GM23338 (cell line): ENCODE data around the gene ELAVL2. TPM values are rescaled to one million over a fixed set of nuclear protein-coding genes. Genes with fewer than 3 reads are reported as not detected.

Source experiments
- ATAC-seq: fragments of 200-7000 bp; cut with Tn5 transposase; 3 replicates; pipeline ENCODE4 v1.9.1; 2020
- DNase-seq: peaks from one replicate; pipeline ENCODE4 v3.0.0-alpha.2; 2015; ENCODE audit warnings: low spot score
- H2AFZ ChIP-seq: fragments of 200-600 bp; sonication (generic); 2 replicates; pipeline ENCODE4 v1.8.0; 2016; ENCODE audit warnings: antibody characterized with exemption, mild to moderate bottlenecking, moderate library complexity
- H3F3A ChIP-seq: fragments of 200-600 bp; sonication (generic); replicated peaks from 2 replicates; pipeline ENCODE4 v1.8.0; 2017; ENCODE audit warnings: antibody characterized with exemption, mixed run types, low read depth
- H3K27ac ChIP-seq: fragments of 200-600 bp; sonication (generic); 2 replicates; pipeline ENCODE4 v1.6.1; 2016; ENCODE audit warnings: low read depth
- H3K27me3 ChIP-seq: fragments of 200-600 bp; sonication (generic); 2 replicates; pipeline ENCODE4 v1.8.0; 2016; ENCODE audit warnings: mild to moderate bottlenecking, mixed run types, moderate library complexity; ENCODE audit not compliant: insufficient read depth
- H3K36me3 ChIP-seq: fragments of 200-600 bp; sonication (generic); 2 replicates; pipeline ENCODE4 v1.8.0; 2016; ENCODE audit warnings: mild to moderate bottlenecking; ENCODE audit not compliant: insufficient read depth
- H3K4me1 ChIP-seq: fragments of 200-600 bp; sonication (generic); 2 replicates; pipeline ENCODE4 v1.8.0; 2016; ENCODE audit warnings: mild to moderate bottlenecking, moderate library complexity; ENCODE audit not compliant: insufficient read depth
- H3K4me2 ChIP-seq: fragments of 200-600 bp; sonication (generic); 2 replicates; pipeline ENCODE4 v1.7.1; 2017; ENCODE audit warnings: mixed run types
- H3K4me3 ChIP-seq: fragments of 200-600 bp; sonication (generic); 2 replicates; pipeline ENCODE4 v1.6.1; 2016; ENCODE audit warnings: mixed run types
- H3K79me2 ChIP-seq: fragments of 200-600 bp; sonication (generic); replicated peaks from 2 replicates; pipeline ENCODE4 v1.8.0; 2017; ENCODE audit warnings: mild to moderate bottlenecking; ENCODE audit not compliant: insufficient read depth
- H3K9me2 ChIP-seq: fragments of 200-600 bp; sonication (generic); 2 replicates; pipeline ENCODE4 v1.8.0; 2017; ENCODE audit not compliant: insufficient read depth
- H4K20me1 ChIP-seq: fragments of 200-600 bp; sonication (generic); replicated peaks from 2 replicates; pipeline ENCODE4 v1.8.0; 2017; ENCODE audit warnings: mild to moderate bottlenecking; ENCODE audit not compliant: insufficient read depth
- H3K27ac Mint-ChIP-seq: 2 replicates; pipeline ENCODE4 v1.8.0; 2020; ENCODE audit warnings: inconsistent platforms, mild to moderate bottlenecking, moderate library complexity, mixed read lengths
- H3K27me3 Mint-ChIP-seq: 3 replicates; pipeline ENCODE4 v1.8.0; 2022; ENCODE audit warnings: low read depth, mild to moderate bottlenecking, moderate library complexity, mixed read lengths, inconsistent platforms; ENCODE audit not compliant: insufficient read depth, poor library complexity
- H3K36me3 Mint-ChIP-seq: 3 replicates; pipeline ENCODE4 v1.8.0; 2021; ENCODE audit warnings: low read depth, mild to moderate bottlenecking, inconsistent platforms, moderate library complexity, mixed read lengths
- H3K4me1 Mint-ChIP-seq: 3 replicates; pipeline ENCODE4 v1.8.0; 2020; ENCODE audit warnings: mild to moderate bottlenecking, inconsistent platforms, mixed read lengths
- H3K4me3 Mint-ChIP-seq: 3 replicates; pipeline ENCODE4 v1.8.0; 2021; ENCODE audit warnings: moderate library complexity, mild to moderate bottlenecking, inconsistent platforms, mixed read lengths
- H3K9me3 Mint-ChIP-seq: 3 replicates; pipeline ENCODE4 v1.8.0; 2020; ENCODE audit warnings: moderate library complexity, mild to moderate bottlenecking, inconsistent platforms, mixed read lengths
- CREB1 ChIP-seq: fragments of 250-450 bp; sonication (Bioruptor Pico); IDR thresholded peaks from 2 replicates; pipeline ENCODE4 v1.5.0; 2020; ENCODE audit warnings: low read depth, mild to moderate bottlenecking, moderate library complexity
- EZH2phosphoT487 ChIP-seq: fragments of 200-600 bp; sonication (generic); IDR thresholded peaks from one replicate; pipeline ENCODE4 v1.8.1; 2018; ENCODE audit warnings: antibody characterized with exemption; ENCODE audit not compliant: unreplicated experiment
- JUNB ChIP-seq: IDR thresholded peaks from one replicate; pipeline ENCODE4 v1.6.1; 2016; ENCODE audit warnings: antibody characterized with exemption; ENCODE audit not compliant: unreplicated experiment
- NANOG ChIP-seq: IDR thresholded peaks from 2 replicates; pipeline ENCODE4 v1.6.1; 2016; ENCODE audit warnings: antibody characterized with exemption, borderline replicate concordance
- POLR2AphosphoS5 ChIP-seq: IDR thresholded peaks from 2 replicates; pipeline ENCODE4 v1.6.1; 2016; ENCODE audit warnings: antibody characterized with exemption, low read depth
- STAT1 ChIP-seq: IDR thresholded peaks from one replicate; pipeline ENCODE4 v1.6.1; 2016; ENCODE audit warnings: antibody characterized with exemption; ENCODE audit not compliant: unreplicated experiment
- ZNF114 ChIP-seq: fragments of 250-450 bp; sonication (Bioruptor Pico); IDR thresholded peaks from 2 replicates; pipeline ENCODE4 v1.5.0; 2020; ENCODE audit warnings: mild to moderate bottlenecking, moderate library complexity
- ZNF331 ChIP-seq: fragments of 250-450 bp; sonication (Bioruptor Pico); IDR thresholded peaks from 2 replicates; pipeline ENCODE4 v1.5.0; 2020; ENCODE audit warnings: low read depth, mild to moderate bottlenecking, moderate library complexity
- polyA plus RNA-seq: library from polyadenylated mRNA; unstranded; fragments of >200 nt; fragmentation: Nextera tagmentation; extraction: Ambion mirVana; gene quantifications from 2 replicates; pipeline ENCODE4 v1.2.1, GENCODE V29; 2016
- total RNA-seq: library from RNA; depleted of rRNA; stranded (reverse); fragments of >200 nt; shearing (Covaris generic); gene quantifications from 2 replicates; pipeline ENCODE4 v1.2.3, GENCODE V29; 2014
- TF ChIP-seq, protein P1 (sequence below), 2 experiments: fragments of 200-600 bp in 1 of 2; sonication (generic) in 1 of 2; conservative IDR thresholded peaks; 2 replicates each; pipeline versions ENCODE4 v1.5.1 to v1.6.1; 2016 to 2017; ENCODE audit warnings: antibody characterized with exemption in 2 of 2, low read depth in 2 of 2, mild to moderate bottlenecking in 2 of 2, moderate library complexity in 1 of 2

The ELAVL2 gene
- total and polyA plus RNA-seq, 2 experiments from 2014 or later, result 18.6 to 42.4 TPM

DNA sequence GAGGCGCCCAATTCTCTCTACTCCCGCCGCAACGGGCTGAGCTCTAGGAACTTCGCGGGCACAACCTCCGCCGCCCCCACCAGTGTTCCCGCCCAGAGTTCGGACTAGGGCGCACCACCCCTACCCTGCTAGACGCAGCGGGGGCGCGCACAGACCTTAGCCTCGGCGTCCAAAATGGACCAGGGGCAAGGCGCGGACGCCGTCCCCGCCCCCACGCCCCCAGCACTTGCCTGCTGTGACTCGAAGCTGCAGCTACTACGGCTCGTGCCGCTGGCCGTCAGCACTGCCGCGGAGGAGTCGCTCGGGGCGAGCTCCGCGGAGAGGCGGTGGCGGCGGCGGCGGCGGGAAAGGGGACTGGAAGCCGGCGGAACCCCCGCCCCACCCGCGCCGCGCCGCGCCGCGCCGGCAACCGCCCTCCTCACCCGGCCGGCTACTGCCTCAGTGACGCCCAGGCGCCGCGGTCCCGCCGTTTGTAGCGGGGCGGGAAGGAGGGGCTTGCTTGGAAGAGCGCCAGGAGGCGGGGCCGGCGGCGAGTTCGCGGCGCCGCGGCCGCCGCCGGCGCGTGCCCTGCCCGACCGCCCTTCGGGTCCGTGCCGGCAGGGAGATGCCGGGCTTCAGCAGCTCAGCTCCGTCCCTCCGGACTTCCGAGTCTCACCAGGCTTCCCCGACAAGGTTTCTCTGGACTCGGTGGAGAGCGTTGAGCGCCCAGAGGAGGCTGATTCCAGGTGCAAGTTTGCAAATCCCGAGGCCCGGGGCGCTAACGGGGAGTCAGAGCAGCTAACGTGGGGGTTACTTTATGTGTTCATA is 4.5 kb downstream of the ELAVL2 start:
- no peak overlapping the region for H2AFZ ChIP-seq
- Mint-ChIP-seq H3K27me3 (peaks cover 10% of the 10 kb centered on the region), H3K27ac (peak overlapping the region; percentile 89), H3K4me1 (peaks cover 39% of the 10 kb centered on the region), H3K36me3 (no peaks in the 10 kb centered on the region; the same call in 2 of the 3 replicates), H3K9me3 (no peaks in the 10 kb centered on the region; the same call in 1 of the 3 replicates), H3K4me3 (peak overlapping the region; percentile 90; the same call in 2 of the 3 replicates)
- no peak overlapping the region for H3K27ac ChIP-seq
- no peaks in the 10 kb centered on the region; the same call in 1 of the 2 replicates for H3F3A ChIP-seq
- H3K4me2 ChIP-seq, result peak overlapping the region; percentile 99
- H3K36me3 ChIP-seq, result no peaks in the 10 kb centered on the region
- TF ChIP-seq CREB1 (CRISPR knock-in tag) (peak; percentile 21; the same call in 1 of the 2 replicates), POLR2AphosphoS5 (peak; percentile 65), JUNB (no peak), ZNF114 (CRISPR knock-in tag) (no peak), NANOG (no peak), ZNF331 (CRISPR knock-in tag) (no peak), EZH2phosphoT487 (no peak)
- TF ChIP-seq, protein P1, sequence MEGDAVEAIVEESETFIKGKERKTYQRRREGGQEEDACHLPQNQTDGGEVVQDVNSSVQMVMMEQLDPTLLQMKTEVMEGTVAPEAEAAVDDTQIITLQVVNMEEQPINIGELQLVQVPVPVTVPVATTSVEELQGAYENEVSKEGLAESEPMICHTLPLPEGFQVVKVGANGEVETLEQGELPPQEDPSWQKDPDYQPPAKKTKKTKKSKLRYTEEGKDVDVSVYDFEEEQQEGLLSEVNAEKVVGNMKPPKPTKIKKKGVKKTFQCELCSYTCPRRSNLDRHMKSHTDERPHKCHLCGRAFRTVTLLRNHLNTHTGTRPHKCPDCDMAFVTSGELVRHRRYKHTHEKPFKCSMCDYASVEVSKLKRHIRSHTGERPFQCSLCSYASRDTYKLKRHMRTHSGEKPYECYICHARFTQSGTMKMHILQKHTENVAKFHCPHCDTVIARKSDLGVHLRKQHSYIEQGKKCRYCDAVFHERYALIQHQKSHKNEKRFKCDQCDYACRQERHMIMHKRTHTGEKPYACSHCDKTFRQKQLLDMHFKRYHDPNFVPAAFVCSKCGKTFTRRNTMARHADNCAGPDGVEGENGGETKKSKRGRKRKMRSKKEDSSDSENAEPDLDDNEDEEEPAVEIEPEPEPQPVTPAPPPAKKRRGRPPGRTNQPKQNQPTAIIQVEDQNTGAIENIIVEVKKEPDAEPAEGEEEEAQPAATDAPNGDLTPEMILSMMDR (conservative IDR thresholded peaks at IDR 0.05; ENCODE audit: low read depth in 2 of 2), result no peak
- ATAC-seq, result peak; percentile 11
- peak; percentile 79 for DNase-seq
- peak overlapping the region; percentile 78 for H3K4me3 ChIP-seq
- peaks cover 38% of the 10 kb centered on the region for H3K4me1 ChIP-seq
- no peaks in the 10 kb centered on the region for H3K9me2 ChIP-seq
- H3K27me3 ChIP-seq, result peaks cover 31% of the 10 kb centered on the region
- H4K20me1 ChIP-seq, result peaks cover 10% of the 10 kb centered on the region
- H3K79me2 ChIP-seq, result peaks cover 74% of the 10 kb centered on the region

DNA sequence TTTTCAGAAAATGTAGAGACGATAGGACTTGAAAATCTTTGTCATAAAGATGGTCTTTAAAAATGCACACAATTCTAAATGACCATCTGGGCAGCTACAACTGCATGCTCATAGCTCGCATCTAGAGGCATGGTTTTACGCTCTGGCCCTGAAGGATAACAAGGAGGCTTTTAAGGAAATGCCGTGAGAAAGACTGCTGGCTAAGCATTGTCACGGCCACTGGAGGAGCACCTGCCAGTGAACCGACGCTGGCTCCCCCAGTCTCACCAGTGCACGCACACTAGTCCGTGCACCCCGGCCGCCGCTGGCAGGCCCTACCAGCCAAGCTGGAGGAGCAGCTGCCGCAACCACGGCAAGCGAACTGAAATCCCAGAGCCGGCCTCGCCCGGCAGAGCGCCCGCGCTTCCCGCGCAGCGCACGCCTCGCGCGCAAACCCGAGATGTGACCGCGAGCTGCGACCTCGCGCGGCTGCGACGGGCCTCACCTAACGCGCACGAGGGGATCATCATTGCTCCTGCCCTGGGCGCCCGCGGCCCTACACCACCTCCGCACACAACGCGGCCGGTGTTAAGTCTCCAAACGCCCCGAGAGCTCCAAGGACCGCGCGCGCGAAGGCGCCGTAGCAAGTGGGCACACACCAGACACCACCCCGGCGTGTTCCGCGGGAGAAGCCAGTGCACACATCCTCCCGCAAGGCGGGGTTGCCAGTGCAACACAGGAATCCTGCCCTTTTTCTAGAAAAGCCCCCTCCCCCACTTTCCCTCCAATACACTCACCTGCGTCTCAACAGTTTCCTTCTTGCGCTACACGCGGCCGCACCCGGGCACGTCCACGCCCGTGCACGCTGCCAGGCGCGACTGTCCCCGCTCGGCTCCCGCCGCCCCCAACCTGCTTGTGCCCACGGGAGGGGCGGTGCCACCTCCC is 5.3 kb downstream of the ELAVL2 start:
- peak overlapping the region; percentile 78 for H3K4me3 ChIP-seq
- no peaks in the 10 kb centered on the region; the same call in 1 of the 2 replicates for H3F3A ChIP-seq
- H3K27ac Mint-ChIP-seq, result peak overlapping the region; percentile 89
- peaks cover 44% of the 10 kb centered on the region for H3K4me1 ChIP-seq
- no peaks in the 10 kb centered on the region; the same call in 2 of the 3 replicates for H3K36me3 Mint-ChIP-seq
- peaks cover 10% of the 10 kb centered on the region for H3K27me3 Mint-ChIP-seq
- peaks cover 82% of the 10 kb centered on the region for H3K79me2 ChIP-seq
- no peak overlapping the region for H3K27ac ChIP-seq
- DNase-seq, result peak; percentile 69
- ATAC-seq, result peak; percentile 34
- no peak overlapping the region for H2AFZ ChIP-seq
- peak overlapping the region; percentile 90; the same call in 2 of the 3 replicates for H3K4me3 Mint-ChIP-seq
- no peaks in the 10 kb centered on the region; the same call in 1 of the 3 replicates for H3K9me3 Mint-ChIP-seq
- no peak for TF ChIP-seq STAT1
- TF ChIP-seq, protein P1 (conservative IDR thresholded peaks at IDR 0.05; ENCODE audit: low read depth in 2 of 2), result no peak; a peak in 1 of 4 replicates
- no peak for TF ChIP-seq CREB1 (CRISPR knock-in tag)
- no peaks in the 10 kb centered on the region for H3K36me3 ChIP-seq
- peak overlapping the region; percentile 99 for H3K4me2 ChIP-seq
- H3K4me1 Mint-ChIP-seq, result peaks cover 43% of the 10 kb centered on the region
- peaks cover 30% of the 10 kb centered on the region for H3K27me3 ChIP-seq
- peaks cover 10% of the 10 kb centered on the region for H4K20me1 ChIP-seq
- H3K9me2 ChIP-seq, result no peaks in the 10 kb centered on the region
